ENCODE data around the gene LMBRD1. TPM values are rescaled to one million over a fixed set of nuclear protein-coding genes. Genes with fewer than 3 reads are reported as not detected.

Gene LMBRD1
- polyA plus RNA-seq, 1 donor: 32.0 TPM

DNA sequence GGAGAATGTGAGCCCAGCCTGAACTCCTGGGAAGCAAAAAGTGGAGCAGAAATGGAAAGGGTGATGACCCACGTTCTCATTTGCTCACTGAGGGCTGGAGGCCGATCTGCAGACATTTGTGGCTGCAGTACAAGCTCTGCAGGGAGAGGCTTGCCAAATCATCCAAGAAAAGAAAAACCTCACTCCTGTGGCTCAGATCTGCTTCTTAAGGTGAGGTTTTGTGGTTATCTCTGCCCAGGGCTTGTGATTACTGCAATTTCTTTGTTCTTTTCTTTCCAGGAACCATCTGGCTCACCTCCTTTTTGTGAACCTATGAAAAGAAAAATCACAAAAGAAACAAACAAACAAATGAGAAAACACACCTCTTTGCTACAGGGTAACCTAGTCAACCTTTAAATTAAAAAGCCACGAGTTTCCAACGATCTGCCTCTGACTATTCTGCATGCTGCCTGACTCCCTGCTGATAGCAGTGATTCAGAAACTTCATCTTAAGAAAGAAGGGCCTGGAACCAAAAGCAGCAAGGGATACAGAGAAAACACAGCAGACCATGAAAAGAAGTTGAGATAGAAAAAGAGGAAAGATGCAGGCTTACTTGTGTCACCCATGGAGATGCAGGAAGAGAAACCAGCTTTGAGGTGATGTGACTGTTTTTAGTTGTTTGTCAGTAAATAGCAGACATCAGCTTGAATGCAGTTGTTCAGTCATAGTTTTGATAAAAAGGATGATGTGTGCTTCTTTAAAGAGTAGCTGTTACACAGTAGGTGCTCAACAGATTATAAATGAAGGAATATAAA lies 165.1 kb downstream of the LMBRD1 start:
- DNase-seq (ENCODE audit: low read depth): no peak

GRCh38 chr6:69630767-69631166 lies 166.0 kb downstream of the LMBRD1 start:
- DNase-seq (ENCODE audit: low read depth): no peak

GRCh38 chr6:69627625-69628024 lies 169.2 kb downstream of the LMBRD1 start:
- no peak for DNase-seq (ENCODE audit: low read depth)

DNA sequence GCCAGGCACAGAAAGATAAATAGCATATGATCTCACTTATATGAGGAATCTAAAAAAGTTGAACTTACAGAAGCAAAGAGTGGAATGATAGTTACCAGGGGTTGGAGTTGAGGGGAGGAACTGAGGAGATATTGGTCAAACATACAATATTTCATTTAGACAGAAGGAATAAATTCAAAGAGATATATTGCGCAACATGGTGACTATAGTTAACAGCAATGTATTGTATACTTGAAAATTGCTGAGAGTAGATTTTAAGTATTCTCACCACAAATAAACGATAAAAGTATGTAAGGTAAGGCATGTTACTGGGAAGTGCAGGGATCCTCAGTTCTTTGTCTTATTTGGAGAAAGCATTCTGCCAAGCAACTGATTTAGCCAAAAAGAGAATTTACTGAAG lies 171.9 kb downstream of the LMBRD1 start:
- no peak for DNase-seq (ENCODE audit: low read depth)

Other genes with a start within 250 kb of the LMBRD1 start
- 3.3 TPM for gene COL19A1, start 69.5 kb upstream of the LMBRD1 start, polyA plus RNA-seq (ENCODE audit: insufficient read length)